B cell (primary cell): ENCODE measurements around the gene TP53I3. TPM values are rescaled to one million over a fixed set of nuclear protein-coding genes. Genes with fewer than 3 reads are reported as not detected.

ENCODE experiments used
- ATAC-seq: fragments of 200-7000 bp; cut with Tn5 transposase; one replicate; pipeline ENCODE4 v1.10.0; 2021; ENCODE audit warnings: low read depth, mild to moderate bottlenecking, moderate number of reproducible peaks, moderate library complexity
- CTCF ChIA-PET: fragments of 350-600 bp; sonication (Branson Sonifier 250); formaldehyde crosslinking; loops from one replicate; lab custom pipeline; 2021; ENCODE audit warnings: antibody characterized with exemption, inconsistent platforms; lab: Charles Lee
- POLR2A ChIA-PET: fragments of 350-600 bp; sonication (Branson Sonifier 250); formaldehyde crosslinking; loops from one replicate; lab custom pipeline; 2021; ENCODE audit warnings: antibody characterized with exemption; lab: Charles Lee
- DNase-seq: peaks from one replicate; pipeline ENCODE4 v3.0.0; 2013
- H2AFZ ChIP-seq: 2 replicates; pipeline ENCODE4 v1.6.1; 2012; ENCODE audit warnings: mild to moderate bottlenecking, low read depth, low read length; ENCODE audit not compliant: insufficient read depth, poor library complexity, severe bottlenecking
- H3K27ac ChIP-seq, 2 donors: 1 replicate in 1 of 2; 2 replicates in 1 of 2; pipeline ENCODE4 v1.5.1; 2012 to 2013; ENCODE audit warnings: low read length in 2 of 2, mild to moderate bottlenecking in 2 of 2, moderate library complexity in 1 of 2
- H3K27me3 ChIP-seq, 4 experiments: fragments of 200-600 bp in 1 of 4; sonication (generic) in 1 of 4; replicated peaks in 1 of 4; 1 replicate in 2 of 4; 2 replicates in 2 of 4; pipeline versions ENCODE4 v1.6.1 to v1.7.0; 2013 to 2016; ENCODE audit warnings: low read length in 3 of 4, mild to moderate bottlenecking in 2 of 4, mixed read lengths in 1 of 4, moderate library complexity in 1 of 4; ENCODE audit not compliant: insufficient read depth in 4 of 4, control insufficient read depth in 3 of 4; ENCODE audit errors: control extremely low read depth in 1 of 4
- H3K36me3 ChIP-seq, 2 experiments: replicated peaks in 1 of 2; 1 replicate in 1 of 2; 2 replicates in 1 of 2; pipeline versions ENCODE4 v1.6.1 to v1.7.1; 2013; ENCODE audit warnings: low read length in 1 of 2; ENCODE audit not compliant: insufficient read depth in 2 of 2, control insufficient read depth in 1 of 2; ENCODE audit errors: control extremely low read depth in 1 of 2, extremely low read depth in 1 of 2
- H3K4me1 ChIP-seq, 2 donors: fragments of 200-600 bp in 1 of 2; sonication (generic) in 1 of 2; 1 replicate in 1 of 2; 2 replicates in 1 of 2; pipeline versions ENCODE4 v1.5.1 to v1.6.1; 2013 to 2017; ENCODE audit warnings: low read length in 2 of 2; ENCODE audit not compliant: control insufficient read depth in 2 of 2, insufficient read depth in 2 of 2
- H3K4me2 ChIP-seq: replicated peaks from 2 replicates; pipeline ENCODE3; 2012; ENCODE audit warnings: mild to moderate bottlenecking, low read depth, low read length; ENCODE audit not compliant: poor library complexity, severe bottlenecking
- H3K4me3 ChIP-seq, 5 experiments: fragments of 200-600 bp in 1 of 5; sonication (generic) in 1 of 5; 1 replicate in 3 of 5; 2 replicates in 2 of 5; pipeline versions ENCODE4 v1.5.1 to v1.7.0; 2011 to 2016; ENCODE audit warnings: low read length in 4 of 5, mild to moderate bottlenecking in 4 of 5, low read depth in 2 of 5, control low read depth in 1 of 5, moderate library complexity in 1 of 5; ENCODE audit not compliant: insufficient read depth in 1 of 5; ENCODE audit errors: control extremely low read depth in 1 of 5, extremely low read depth in 1 of 5
- H3K79me2 ChIP-seq: fragments of 200-600 bp; sonication (generic); one replicate; pipeline ENCODE4 v1.6.0; 2016; ENCODE audit warnings: low read length; ENCODE audit not compliant: control insufficient read depth, insufficient read depth
- H3K9ac ChIP-seq: fragments of 200-600 bp; sonication (generic); 2 replicates; pipeline ENCODE4 v1.6.1; 2017; ENCODE audit warnings: mild to moderate bottlenecking, low read length, moderate library complexity
- H3K9me3 ChIP-seq, 3 donors: one replicate each; pipeline versions ENCODE4 v1.6.1 to v1.7.1; 2013; ENCODE audit warnings: low read length in 2 of 3; ENCODE audit not compliant: control insufficient read depth in 2 of 3, insufficient read depth in 1 of 3; ENCODE audit errors: control extremely low read depth in 1 of 3
- H4K20me1 ChIP-seq: 2 replicates; pipeline ENCODE4 v1.6.0; 2012; ENCODE audit warnings: mild to moderate bottlenecking, low read length; ENCODE audit not compliant: insufficient read depth, control insufficient read depth, poor library complexity, severe bottlenecking
- H3K27ac Mint-ChIP-seq: one replicate; pipeline ENCODE4 v1.8.0; 2021; ENCODE audit warnings: mixed read lengths
- H3K27me3 Mint-ChIP-seq: one replicate; pipeline ENCODE4 v1.8.0; 2021; ENCODE audit warnings: mixed read lengths
- H3K4me1 Mint-ChIP-seq: one replicate; pipeline ENCODE4 v1.8.0; 2021; ENCODE audit warnings: mixed read lengths
- H3K4me3 Mint-ChIP-seq: one replicate; pipeline ENCODE4 v1.8.0; 2021; ENCODE audit warnings: mixed read lengths
- H3K9me3 Mint-ChIP-seq: one replicate; pipeline ENCODE4 v1.8.0; 2022; ENCODE audit warnings: mixed read lengths; ENCODE audit not compliant: insufficient read depth
- CTCF ChIP-seq: fragments of 200-600 bp; IDR thresholded peaks from one replicate; pipeline ENCODE4 v1.8.0; 2022; ENCODE audit warnings: antibody characterized with exemption, mild to moderate bottlenecking
- EZH2 ChIP-seq: IDR thresholded peaks from 2 replicates; pipeline ENCODE4 v1.6.1; 2012; ENCODE audit warnings: borderline replicate concordance, low read depth, mild to moderate bottlenecking, moderate library complexity, low read length; ENCODE audit not compliant: insufficient read depth, poor library complexity, severe bottlenecking
- WGBS: methylation state at CpG from one replicate; pipeline ENCODE4 v1.1.5; 2013; ENCODE audit warnings: missing lambda C conversion rate; ENCODE audit not compliant: insufficient coverage; 5-methylcytosine and 5-hydroxymethylcytosine counted together
- intact Hi-C: fragments of 100-400 bp; cut with micrococcal nuclease; formaldehyde crosslinking; loops from one replicate; pipeline ENCODE4 v1.10.0; 2022
- polyA plus RNA-seq: library from polyadenylated mRNA; depleted of rRNA; stranded (reverse); fragments of >200 nt; gene quantifications from 2 replicates; pipeline ENCODE4 v1.2.3, GENCODE V29; 2012
- total RNA-seq, 2 donors: library from RNA; stranded (reverse); fragments of 120-200 nt in 1 of 2; gene quantifications; 1 replicate in 1 of 2; 2 replicates in 1 of 2; pipeline versions ENCODE4 v1.2.3 to v1.2.4, GENCODE V29; 2013 to 2022

TP53I3 gene
- total and polyA plus RNA-seq, 2 donors (not counting 1 experiment from before 2014, with no cell fraction given), result 3.9 to 7.3 TPM

DNA sequence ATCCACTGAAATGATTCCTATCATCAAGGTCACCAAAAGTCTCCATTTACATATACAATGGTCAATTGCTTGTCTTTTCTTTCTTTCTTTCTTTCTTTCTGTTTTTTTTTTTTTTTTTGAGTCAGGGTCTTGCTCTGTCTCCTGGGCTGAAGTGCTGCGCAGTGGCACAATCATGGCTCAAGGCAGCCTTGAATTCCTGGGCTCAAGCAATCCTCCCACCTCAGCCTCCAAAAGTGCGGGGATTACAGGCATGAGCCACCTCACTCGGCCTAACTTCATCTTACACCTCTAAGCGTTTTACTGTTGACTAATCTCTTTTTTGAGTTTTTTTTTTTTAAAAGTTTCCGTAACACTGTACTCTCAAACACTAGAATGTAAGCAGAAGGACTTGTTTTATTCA, 9.4 kb downstream of the TP53I3 start:
- Histone ChIP-seq H3K36me3 (peaks cover 0 to 17% of the 10 kb centered on the region in 2 experiments), H2AFZ (no peak overlapping the region), H3K4me3 (peak overlapping the region in 4 of 5 experiments; percentile 83 to 99 (median 96)), H3K79me2 (peaks cover 27% of the 10 kb centered on the region), H4K20me1 (peaks cover 6% of the 10 kb centered on the region), H3K9ac (peak overlapping the region; percentile 85), H3K4me2 (peak overlapping the region; percentile 83), H3K27ac (peak overlapping the region in 1 of 2 donors; percentile 87), H3K27me3 (no peaks in the 10 kb centered on the region), H3K9me3 (no peaks in the 10 kb centered on the region), H3K4me1 (peaks cover 15 to 18% of the 10 kb centered on the region in 2 donors)
- H3K27ac Mint-ChIP-seq, result peak overlapping the region; percentile 41
- no peak for DNase-seq
- no peaks in the 10 kb centered on the region for H3K27me3 Mint-ChIP-seq
- WGBS, result 100% methylated on average over 1 of the region's 5 CpGs
- H3K4me3 Mint-ChIP-seq, result peak overlapping the region; percentile 98
- peaks cover 33% of the 10 kb centered on the region for H3K4me1 Mint-ChIP-seq
- intact Hi-C loops, result loop anchor here (10.0 kb wide), 1 partner anchor 690 kb away; the partner anchor contains the start of gene KLHL29
- ATAC-seq, result no peak
- ChIA-PET POLR2A (no interaction called here), CTCF (no interaction called here)
- TF ChIP-seq CTCF, result no peak
- no peaks in the 10 kb centered on the region for H3K9me3 Mint-ChIP-seq

GRCh38 chr2:24073816-24074215, 10.8 kb downstream of the TP53I3 start:
- H3K9me3 Mint-ChIP-seq, result no peaks in the 10 kb centered on the region
- intact Hi-C loops, result loop anchor here (10.0 kb wide), 1 partner anchor 689 kb away; the partner anchor contains the start of gene KLHL29
- ATAC-seq (no peak), DNase-seq (no peak)
- H3K4me3 ChIP-seq, result no peak overlapping the region
- no peak overlapping the region for H3K27ac ChIP-seq
- H3K4me1 ChIP-seq, result peaks cover 15 to 18% of the 10 kb centered on the region in 2 donors
- H2AFZ ChIP-seq, result no peak overlapping the region
- H3K4me1 Mint-ChIP-seq, result peaks cover 33% of the 10 kb centered on the region
- no peak overlapping the region for H3K4me2 ChIP-seq
- peaks cover 6% of the 10 kb centered on the region for H4K20me1 ChIP-seq
- H3K27me3 ChIP-seq, result no peaks in the 10 kb centered on the region
- TF ChIP-seq CTCF, result no peak
- TF ChIP-seq EZH2, result no peak
- no peak overlapping the region for H3K9ac ChIP-seq
- H3K4me3 Mint-ChIP-seq, result no peak overlapping the region
- H3K27ac Mint-ChIP-seq, result no peak overlapping the region
- H3K79me2 ChIP-seq, result peaks cover 30% of the 10 kb centered on the region
- no peaks in the 10 kb centered on the region for H3K9me3 ChIP-seq
- CTCF ChIA-PET, result interaction anchor here (2.0 to 2.1 kb wide), 2 partner anchors 10 to 250 kb away, joined by 9 to 10 read pairs; partner anchors contain the start of gene TP53I3
- no peaks in the 10 kb centered on the region for H3K27me3 Mint-ChIP-seq
- POLR2A ChIA-PET, result no interaction called here
- peaks cover 2 to 17% of the 10 kb centered on the region in 2 experiments for H3K36me3 ChIP-seq
- no CpG with 5 or more reads among the region's 6 CpGs for WGBS
